WTC11 (cell line): Measurements from ENCODE around the gene CABCOCO1. TPM values are rescaled to one million over a fixed set of nuclear protein-coding genes. Genes with fewer than 3 reads are reported as not detected.

ENCODE experiments used
- ATAC-seq: fragments of 200-7000 bp; cut with Tn5 transposase; 2 replicates; pipeline ENCODE4 v1.10.0; 2021; ENCODE audit warnings: mild to moderate bottlenecking, moderate library complexity
- CTCF ChIA-PET: fragments of 300-600 bp; sonication (Branson Sonifier 250); formaldehyde crosslinking; loops from one replicate; lab custom pipeline; 2021; ENCODE audit warnings: antibody characterized with exemption; lab: Charles Lee
- POLR2A ChIA-PET: fragments of 350-600 bp; sonication (Branson Sonifier 250); formaldehyde crosslinking; loops from one replicate; lab custom pipeline; 2021; ENCODE audit warnings: antibody characterized with exemption; lab: Charles Lee
- DNase-seq: peaks from one replicate; pipeline ENCODE4 v3.0.0; 2021; ENCODE audit warnings: low spot score
- H3K27ac Mint-ChIP-seq: 2 replicates; pipeline ENCODE4 v1.8.0; 2021; ENCODE audit warnings: mixed read lengths
- H3K27me3 Mint-ChIP-seq: 2 replicates; pipeline ENCODE4 v1.8.0; 2021; ENCODE audit warnings: low read depth, mild to moderate bottlenecking, moderate library complexity, mixed read lengths
- H3K36me3 Mint-ChIP-seq: 2 replicates; pipeline ENCODE4 v1.8.0; 2021; ENCODE audit warnings: mixed read lengths
- H3K4me1 Mint-ChIP-seq: 2 replicates; pipeline ENCODE4 v1.8.0; 2022; ENCODE audit warnings: mixed read lengths
- H3K4me3 Mint-ChIP-seq: 2 replicates; pipeline ENCODE4 v1.8.0; 2021; ENCODE audit warnings: mild to moderate bottlenecking, moderate library complexity, mixed read lengths
- H3K9me3 Mint-ChIP-seq: 2 replicates; pipeline ENCODE4 v1.8.0; 2021; ENCODE audit warnings: mixed read lengths
- GABPB1 ChIP-seq: sonication (generic); formaldehyde crosslinking; IDR thresholded peaks from 2 replicates; pipeline ENCODE4 v1.8.1; 2023; ENCODE audit warnings: mild to moderate bottlenecking, missing genetic modification reagents
- RELA ChIP-seq: sonication (generic); formaldehyde crosslinking; IDR thresholded peaks from 2 replicates; pipeline ENCODE4 v1.8.1; 2022; ENCODE audit warnings: missing genetic modification reagents, mild to moderate bottlenecking, borderline replicate concordance
- RORB ChIP-seq: fragments of 250-450 bp; sonication (Bioruptor Pico); IDR thresholded peaks from 2 replicates; pipeline ENCODE4 v1.9.0; 2021; ENCODE audit warnings: mild to moderate bottlenecking
- SMAD3 ChIP-seq: sonication (generic); formaldehyde crosslinking; IDR thresholded peaks from 2 replicates; pipeline ENCODE4 v1.8.0; 2022; ENCODE audit warnings: missing genetic modification reagents, mild to moderate bottlenecking, borderline replicate concordance
- TEAD4 ChIP-seq: sonication (generic); formaldehyde crosslinking; IDR thresholded peaks from 2 replicates; pipeline ENCODE4 v1.8.0; 2022; ENCODE audit warnings: mild to moderate bottlenecking, missing genetic modification reagents
- ZNF219 ChIP-seq: sonication (generic); formaldehyde crosslinking; IDR thresholded peaks from 2 replicates; pipeline ENCODE4 v1.8.0; 2023; ENCODE audit warnings: missing genetic modification reagents, mild to moderate bottlenecking, borderline replicate concordance
- ZNF317 ChIP-seq: sonication (generic); formaldehyde crosslinking; IDR thresholded peaks from 2 replicates; pipeline ENCODE4 v1.8.1; 2023; ENCODE audit warnings: low read depth, mild to moderate bottlenecking, moderate library complexity, missing genetic modification reagents, borderline replicate concordance
- ZNF416 ChIP-seq: fragments of 250-450 bp; sonication (Bioruptor Pico); IDR thresholded peaks from 2 replicates; pipeline ENCODE4 v1.9.0; 2021; ENCODE audit warnings: mild to moderate bottlenecking, inconsistent platforms
- ZNF425 ChIP-seq: fragments of 250-450 bp; sonication (Bioruptor Pico); conservative IDR thresholded peaks from 2 replicates; pipeline ENCODE4 v1.9.0; 2021; ENCODE audit warnings: mild to moderate bottlenecking
- ZNF512 ChIP-seq: sonication (generic); formaldehyde crosslinking; IDR thresholded peaks from 2 replicates; pipeline ENCODE4 v1.8.1; 2022; ENCODE audit warnings: missing genetic modification reagents, borderline replicate concordance
- ZNF671 ChIP-seq: fragments of 250-450 bp; sonication (Bioruptor Pico); IDR thresholded peaks from 2 replicates; pipeline ENCODE4 v1.8.0; 2021; ENCODE audit warnings: mild to moderate bottlenecking
- total RNA-seq: library from RNA; stranded (reverse); gene quantifications from 3 replicates; pipeline ENCODE4 v1.2.3, GENCODE V29; 2021
- TF ChIP-seq, protein P1 (sequence below): sonication (generic); formaldehyde crosslinking; IDR thresholded peaks from 2 replicates; pipeline ENCODE4 v1.8.1; 2023; ENCODE audit warnings: mild to moderate bottlenecking, missing genetic modification reagents, moderate library complexity
- TF ChIP-seq, protein P2 (sequence below): sonication (generic); formaldehyde crosslinking; IDR thresholded peaks from 2 replicates; pipeline ENCODE4 v1.8.1; 2023; ENCODE audit warnings: mild to moderate bottlenecking, missing genetic modification reagents, moderate library complexity
- TF ChIP-seq, protein P3 (sequence below): fragments of 200-600 bp; IDR thresholded peaks from 2 replicates; pipeline ENCODE4 v1.8.0; 2022; ENCODE audit warnings: antibody characterized with exemption

The CABCOCO1 gene
- total RNA-seq, 1 experiment from 2014 or later: not detected

- no peak for DNase-seq
- no peaks in the 10 kb centered on the region for H3K27me3 Mint-ChIP-seq
- TF ChIP-seq GABPB1 (CRISPR knock-in tag) (no peak), ZNF416 (no peak), RORB (no peak), RELA (CRISPR knock-in tag) (no peak), SMAD3 (CRISPR knock-in tag) (no peak), ZNF512 (CRISPR knock-in tag) (no peak), TEAD4 (CRISPR knock-in tag) (no peak), ZNF317 (CRISPR knock-in tag) (no peak), ZNF425 (CRISPR knock-in tag) (no peak)
- TF ChIP-seq, protein P1, sequence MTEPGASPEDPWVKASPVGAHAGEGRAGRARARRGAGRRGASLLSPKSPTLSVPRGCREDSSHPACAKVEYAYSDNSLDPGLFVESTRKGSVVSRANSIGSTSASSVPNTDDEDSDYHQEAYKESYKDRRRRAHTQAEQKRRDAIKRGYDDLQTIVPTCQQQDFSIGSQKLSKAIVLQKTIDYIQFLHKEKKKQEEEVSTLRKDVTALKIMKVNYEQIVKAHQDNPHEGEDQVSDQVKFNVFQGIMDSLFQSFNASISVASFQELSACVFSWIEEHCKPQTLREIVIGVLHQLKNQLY (CRISPR knock-in tag): no peak
- TF ChIP-seq, protein P2, sequence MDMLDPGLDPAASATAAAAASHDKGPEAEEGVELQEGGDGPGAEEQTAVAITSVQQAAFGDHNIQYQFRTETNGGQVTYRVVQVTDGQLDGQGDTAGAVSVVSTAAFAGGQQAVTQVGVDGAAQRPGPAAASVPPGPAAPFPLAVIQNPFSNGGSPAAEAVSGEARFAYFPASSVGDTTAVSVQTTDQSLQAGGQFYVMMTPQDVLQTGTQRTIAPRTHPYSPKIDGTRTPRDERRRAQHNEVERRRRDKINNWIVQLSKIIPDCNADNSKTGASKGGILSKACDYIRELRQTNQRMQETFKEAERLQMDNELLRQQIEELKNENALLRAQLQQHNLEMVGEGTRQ: no peak
- H3K4me3 Mint-ChIP-seq: no peak overlapping the region
- H3K36me3 Mint-ChIP-seq: no peaks in the 10 kb centered on the region
- ChIA-PET CTCF (no interaction called here), POLR2A (no interaction called here)
- no peak overlapping the region for H3K27ac Mint-ChIP-seq
- H3K9me3 Mint-ChIP-seq: 0 out of 2 replicates have a peak, but pooled peaks cover 7% of the 10 kb centered on the region
- no peak for ATAC-seq
- peaks cover 17% of the 10 kb centered on the region for H3K4me1 Mint-ChIP-seq
These were observed 29.1 kb upstream of the CABCOCO1 start for GRCh38 chr10:61633665-61634064.

- ATAC-seq: no peak
- H3K4me3 Mint-ChIP-seq: no peak overlapping the region
- POLR2A ChIA-PET: no interaction called here
- no peak overlapping the region for H3K27ac Mint-ChIP-seq
- H3K36me3 Mint-ChIP-seq: no peaks in the 10 kb centered on the region
- H3K4me1 Mint-ChIP-seq: peaks cover 9% of the 10 kb centered on the region
- H3K9me3 Mint-ChIP-seq: 0 out of 2 replicates have a peak, but pooled peaks cover 7% of the 10 kb centered on the region
- TF ChIP-seq, protein P3, sequence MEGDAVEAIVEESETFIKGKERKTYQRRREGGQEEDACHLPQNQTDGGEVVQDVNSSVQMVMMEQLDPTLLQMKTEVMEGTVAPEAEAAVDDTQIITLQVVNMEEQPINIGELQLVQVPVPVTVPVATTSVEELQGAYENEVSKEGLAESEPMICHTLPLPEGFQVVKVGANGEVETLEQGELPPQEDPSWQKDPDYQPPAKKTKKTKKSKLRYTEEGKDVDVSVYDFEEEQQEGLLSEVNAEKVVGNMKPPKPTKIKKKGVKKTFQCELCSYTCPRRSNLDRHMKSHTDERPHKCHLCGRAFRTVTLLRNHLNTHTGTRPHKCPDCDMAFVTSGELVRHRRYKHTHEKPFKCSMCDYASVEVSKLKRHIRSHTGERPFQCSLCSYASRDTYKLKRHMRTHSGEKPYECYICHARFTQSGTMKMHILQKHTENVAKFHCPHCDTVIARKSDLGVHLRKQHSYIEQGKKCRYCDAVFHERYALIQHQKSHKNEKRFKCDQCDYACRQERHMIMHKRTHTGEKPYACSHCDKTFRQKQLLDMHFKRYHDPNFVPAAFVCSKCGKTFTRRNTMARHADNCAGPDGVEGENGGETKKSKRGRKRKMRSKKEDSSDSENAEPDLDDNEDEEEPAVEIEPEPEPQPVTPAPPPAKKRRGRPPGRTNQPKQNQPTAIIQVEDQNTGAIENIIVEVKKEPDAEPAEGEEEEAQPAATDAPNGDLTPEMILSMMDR: no peak
- TF ChIP-seq, protein P1 (CRISPR knock-in tag): no peak
- TF ChIP-seq ZNF219 (no peak), ZNF512 (CRISPR knock-in tag) (no peak), ZNF671 (CRISPR knock-in tag) (no peak)
- TF ChIP-seq, all 79 proteins: peak for 0
- no peak for DNase-seq
- H3K27me3 Mint-ChIP-seq: no peaks in the 10 kb centered on the region
- CTCF ChIA-PET: no interaction called here
These were observed 28.0 kb upstream of the CABCOCO1 start for GRCh38 chr10:61634746-61635145.
